Measurements from ENCODE around the gene GAGE13.
"Not testable (repeated sequence)": the region's sequence is repeated elsewhere in the genome, so short reads cannot be mapped to it uniquely, and the experiment has no call there.

GAGE13 gene

GRCh38 chrX:49309401-49309981 lies 21.9 kb upstream of the GAGE13 start:
- peak overlapping the region; percentile 18 for H3K4me3 ChIP-seq (replicated peaks; ENCODE audit: low read depth, low read length)
- DNase-seq (ENCODE audit: extremely low read depth, low read depth) = no peak
- TF ChIP-seq, protein P1, sequence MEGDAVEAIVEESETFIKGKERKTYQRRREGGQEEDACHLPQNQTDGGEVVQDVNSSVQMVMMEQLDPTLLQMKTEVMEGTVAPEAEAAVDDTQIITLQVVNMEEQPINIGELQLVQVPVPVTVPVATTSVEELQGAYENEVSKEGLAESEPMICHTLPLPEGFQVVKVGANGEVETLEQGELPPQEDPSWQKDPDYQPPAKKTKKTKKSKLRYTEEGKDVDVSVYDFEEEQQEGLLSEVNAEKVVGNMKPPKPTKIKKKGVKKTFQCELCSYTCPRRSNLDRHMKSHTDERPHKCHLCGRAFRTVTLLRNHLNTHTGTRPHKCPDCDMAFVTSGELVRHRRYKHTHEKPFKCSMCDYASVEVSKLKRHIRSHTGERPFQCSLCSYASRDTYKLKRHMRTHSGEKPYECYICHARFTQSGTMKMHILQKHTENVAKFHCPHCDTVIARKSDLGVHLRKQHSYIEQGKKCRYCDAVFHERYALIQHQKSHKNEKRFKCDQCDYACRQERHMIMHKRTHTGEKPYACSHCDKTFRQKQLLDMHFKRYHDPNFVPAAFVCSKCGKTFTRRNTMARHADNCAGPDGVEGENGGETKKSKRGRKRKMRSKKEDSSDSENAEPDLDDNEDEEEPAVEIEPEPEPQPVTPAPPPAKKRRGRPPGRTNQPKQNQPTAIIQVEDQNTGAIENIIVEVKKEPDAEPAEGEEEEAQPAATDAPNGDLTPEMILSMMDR (IDR thresholded peaks at IDR 0.05; ENCODE audit: low read depth, low read length, missing control alignments) = no peak

GRCh38 chrX:49310371-49310770 lies 21.0 kb upstream of the GAGE13 start:
- TF ChIP-seq, protein P1 (IDR thresholded peaks at IDR 0.05; ENCODE audit: low read depth, low read length, missing control alignments) = no peak
- H3K4me3 ChIP-seq (replicated peaks; ENCODE audit: low read depth, low read length) = no peak overlapping the region
- DNase-seq (ENCODE audit: extremely low read depth, low read depth) = no peak

GRCh38 chrX:49312176-49312575 lies 19.2 kb upstream of the GAGE13 start:
- H3K4me3 ChIP-seq (replicated peaks; ENCODE audit: low read depth, low read length) = no peak overlapping the region
- TF ChIP-seq, protein P1 (IDR thresholded peaks at IDR 0.05; ENCODE audit: low read depth, low read length, missing control alignments) = no peak
- no peak for DNase-seq (ENCODE audit: extremely low read depth, low read depth)

DNA sequence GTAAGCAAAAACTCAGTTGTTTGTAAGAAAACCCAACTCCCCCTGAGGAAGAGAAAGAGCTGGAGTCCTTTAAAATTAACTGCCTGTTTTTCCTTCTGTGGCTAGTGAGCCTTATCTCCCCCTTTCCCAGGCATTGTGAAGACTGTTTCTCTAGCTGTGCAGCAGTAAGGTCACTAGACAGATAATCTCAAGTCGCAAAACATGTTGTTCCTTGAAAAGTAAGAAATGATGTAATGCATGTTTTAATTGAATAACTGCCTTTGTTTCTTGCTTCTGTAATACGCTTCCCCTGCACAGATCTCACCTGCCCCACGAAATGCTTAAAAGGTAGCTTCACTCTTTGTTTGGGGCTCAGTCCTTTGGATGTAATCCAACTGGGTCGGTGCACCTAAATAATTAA lies 15.3 kb upstream of the GAGE13 start:
- H3K4me3 ChIP-seq (replicated peaks; ENCODE audit: low read depth, low read length) = no peak overlapping the region
- no peak for DNase-seq (ENCODE audit: extremely low read depth, low read depth)
- TF ChIP-seq, protein P1 (IDR thresholded peaks at IDR 0.05; ENCODE audit: low read depth, low read length, missing control alignments) = no peak

DNA sequence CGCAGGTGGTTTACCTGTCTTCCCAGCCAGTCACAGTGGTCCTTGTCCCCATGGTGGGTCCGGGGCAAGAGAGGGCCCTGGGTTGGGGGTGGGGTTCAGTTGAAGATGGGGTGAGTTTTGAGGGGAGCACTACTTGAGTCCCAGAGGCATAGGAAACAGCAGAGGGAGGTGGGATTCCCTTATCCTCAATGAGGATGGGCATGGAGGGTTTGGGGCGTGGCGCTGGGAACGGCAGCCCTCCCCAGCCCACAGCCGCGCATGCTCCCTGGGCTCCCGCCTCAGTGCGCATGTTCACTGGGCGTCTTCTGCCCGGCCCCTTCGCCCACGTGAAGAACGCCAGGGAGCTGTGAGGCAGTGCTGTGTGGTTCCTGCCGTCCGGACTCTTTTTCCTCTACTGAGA lies 9.6 kb upstream of the GAGE13 start, which contains the start of gene GAGE12J:
GAGE12J (plus strand) TSS at position 301 of the 400 bp plus-strand sequence. CDS start 1,157 bp downstream, outside the sequence.
- not testable (repeated sequence) for DNase-seq (ENCODE audit: extremely low read depth, low read depth); H3K4me3 ChIP-seq (replicated peaks; ENCODE audit: low read depth, low read length)

DNA sequence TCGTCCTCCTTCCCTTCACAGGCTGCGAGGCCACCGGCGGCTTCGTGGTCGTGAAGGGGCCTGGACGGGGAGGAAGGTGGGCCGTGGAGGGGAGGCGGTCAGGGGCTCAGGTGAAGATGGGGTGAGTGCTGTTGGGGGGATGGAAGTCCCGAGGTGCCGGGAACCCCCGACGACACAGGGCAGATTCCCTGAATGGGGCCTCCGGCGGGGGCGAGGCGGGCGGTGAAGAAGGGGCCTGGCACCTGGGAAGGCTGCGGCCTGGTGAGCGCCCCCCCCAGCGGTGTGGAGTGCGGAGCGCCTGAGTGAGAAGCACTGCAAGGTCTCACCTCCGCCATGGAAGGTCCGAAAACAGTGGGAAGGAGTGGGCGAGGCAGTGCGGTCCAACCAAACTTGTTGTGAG lies 9.1 kb upstream of the GAGE13 start:
- not testable (repeated sequence) for DNase-seq (ENCODE audit: extremely low read depth, low read depth)

GRCh38 chrX:49323735-49324134 lies 7.6 kb upstream of the GAGE13 start:
- H3K4me3 ChIP-seq (replicated peaks; ENCODE audit: low read depth, low read length); DNase-seq (ENCODE audit: extremely low read depth, low read depth): not testable (repeated sequence)

More for the DNA sequence above, 9.1 kb upstream of the GAGE13 start:
- H3K4me3 ChIP-seq (replicated peaks; ENCODE audit: low read depth, low read length) = not testable (repeated sequence)

- DNase-seq (ENCODE audit: extremely low read depth, low read depth); H3K4me3 ChIP-seq (replicated peaks; ENCODE audit: low read depth, low read length): not testable (repeated sequence)
Observed at GRCh38 chrX:49330421-49330820, 961 bp upstream of the GAGE13 start.

DNA sequence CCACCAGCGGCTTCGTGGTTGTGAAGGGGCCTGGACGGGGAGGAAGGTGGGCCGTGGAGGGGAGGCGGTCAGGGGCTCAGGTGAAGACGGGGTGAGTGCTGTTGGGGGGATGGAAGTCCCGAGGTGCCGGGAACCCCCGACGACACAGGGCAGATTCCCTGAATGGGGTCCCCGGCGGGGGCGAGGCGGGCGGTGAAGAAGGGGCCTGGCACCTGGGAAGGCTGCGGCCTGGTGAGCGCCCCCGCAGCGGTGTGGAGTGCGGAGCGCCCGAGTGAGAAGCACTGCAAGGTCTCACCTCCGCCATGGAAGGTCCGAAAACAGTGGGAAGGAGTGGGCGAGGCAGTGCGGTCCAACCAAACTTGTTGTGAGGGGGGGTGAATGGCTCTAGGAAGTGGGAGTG lies 459 bp downstream of the GAGE13 start:
- H3K4me3 ChIP-seq (replicated peaks; ENCODE audit: low read depth, low read length); DNase-seq (ENCODE audit: extremely low read depth, low read depth): not testable (repeated sequence)

DNA sequence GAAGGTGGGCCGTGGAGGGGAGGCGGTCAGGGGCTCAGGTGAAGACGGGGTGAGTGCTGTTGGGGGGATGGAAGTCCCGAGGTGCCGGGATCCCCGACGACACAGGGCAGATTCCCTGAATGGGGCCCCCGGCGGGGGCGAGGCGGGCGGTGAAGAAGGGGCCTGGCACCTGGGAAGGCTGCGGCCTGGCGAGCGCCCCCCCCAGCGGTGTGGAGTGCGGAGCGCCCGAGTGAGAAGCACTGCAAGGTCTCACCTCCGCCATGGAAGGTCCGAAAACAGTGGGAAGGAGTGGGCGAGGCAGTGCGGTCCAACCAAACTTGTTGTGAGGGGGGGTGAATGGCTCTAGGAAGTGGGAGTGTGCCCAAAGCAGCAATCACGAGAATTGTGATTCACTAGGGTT lies 10.1 kb downstream of the GAGE13 start:
- not testable (repeated sequence) for DNase-seq (ENCODE audit: extremely low read depth, low read depth); H3K4me3 ChIP-seq (replicated peaks; ENCODE audit: low read depth, low read length)

DNA sequence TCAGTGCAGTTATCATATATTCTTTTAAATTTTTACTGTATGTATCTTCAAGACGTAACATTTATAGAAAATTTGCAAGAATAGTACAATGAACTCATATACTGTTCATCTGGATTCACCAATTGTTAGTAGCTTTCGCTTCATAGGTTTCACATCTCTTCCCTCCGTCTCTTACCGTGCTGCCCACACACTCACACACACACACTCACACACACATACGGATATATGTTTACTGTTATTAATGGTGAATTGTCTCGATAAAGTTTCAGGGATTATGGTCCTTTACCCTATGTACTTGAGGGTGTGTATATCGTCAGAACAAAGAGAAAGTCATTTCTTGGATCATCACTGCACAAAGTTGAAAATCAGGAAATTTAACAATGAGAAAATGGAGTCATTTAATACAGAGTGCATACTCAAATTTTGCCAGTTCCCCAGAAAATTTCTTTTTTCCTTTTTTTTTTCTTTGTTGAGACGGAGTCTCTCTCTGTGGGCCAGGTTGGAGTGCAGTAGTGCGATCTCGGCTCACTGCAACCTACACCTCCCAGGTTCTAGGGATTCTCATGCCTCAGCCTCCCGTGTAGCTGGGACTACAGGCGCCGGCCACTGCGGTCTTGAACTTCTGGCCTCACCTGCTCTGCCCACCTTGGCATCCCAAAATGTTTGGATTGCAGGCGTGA lies 13.3 kb downstream of the GAGE13 start:
- DNase-seq (ENCODE audit: extremely low read depth, low read depth); H3K4me3 ChIP-seq (replicated peaks; ENCODE audit: low read depth, low read length): not testable (repeated sequence)

- DNase-seq (ENCODE audit: extremely low read depth, low read depth); H3K4me3 ChIP-seq (replicated peaks; ENCODE audit: low read depth, low read length): not testable (repeated sequence)
Observed at GRCh38 chrX:49345402-49345801, 14.0 kb downstream of the GAGE13 start.

- H3K4me3 ChIP-seq (replicated peaks; ENCODE audit: low read depth, low read length); DNase-seq (ENCODE audit: extremely low read depth, low read depth): not testable (repeated sequence)
Observed at GRCh38 chrX:49346150-49346549, 14.8 kb downstream of the GAGE13 start.
